ENCODE results near the gene TXNDC11. TPM values are rescaled to one million over a fixed set of nuclear protein-coding genes. Genes with fewer than 3 reads are reported as not detected.

Gene TXNDC11
- total RNA-seq, 1 experiment from 2014 or later, result 49.3 TPM

DNA sequence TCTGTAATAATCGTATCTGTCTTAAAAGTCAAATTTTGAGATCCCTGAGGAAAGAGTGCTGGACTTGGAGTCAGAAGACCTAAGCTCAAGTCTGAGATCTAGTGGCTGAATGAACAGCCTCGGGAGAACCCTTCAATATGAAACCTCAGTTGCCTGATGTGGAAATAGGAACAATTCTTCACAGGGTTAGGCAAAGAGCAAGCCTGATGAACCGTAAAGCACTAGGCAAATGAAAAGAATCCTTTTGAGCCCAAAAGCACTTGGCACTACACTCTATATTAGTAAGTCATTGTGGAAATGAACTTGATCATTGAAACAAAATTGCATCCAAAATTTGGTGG lies 20.2 kb downstream of the TXNDC11 start:
- DNase-seq (ENCODE audit: low spot score), result no peak

DNA sequence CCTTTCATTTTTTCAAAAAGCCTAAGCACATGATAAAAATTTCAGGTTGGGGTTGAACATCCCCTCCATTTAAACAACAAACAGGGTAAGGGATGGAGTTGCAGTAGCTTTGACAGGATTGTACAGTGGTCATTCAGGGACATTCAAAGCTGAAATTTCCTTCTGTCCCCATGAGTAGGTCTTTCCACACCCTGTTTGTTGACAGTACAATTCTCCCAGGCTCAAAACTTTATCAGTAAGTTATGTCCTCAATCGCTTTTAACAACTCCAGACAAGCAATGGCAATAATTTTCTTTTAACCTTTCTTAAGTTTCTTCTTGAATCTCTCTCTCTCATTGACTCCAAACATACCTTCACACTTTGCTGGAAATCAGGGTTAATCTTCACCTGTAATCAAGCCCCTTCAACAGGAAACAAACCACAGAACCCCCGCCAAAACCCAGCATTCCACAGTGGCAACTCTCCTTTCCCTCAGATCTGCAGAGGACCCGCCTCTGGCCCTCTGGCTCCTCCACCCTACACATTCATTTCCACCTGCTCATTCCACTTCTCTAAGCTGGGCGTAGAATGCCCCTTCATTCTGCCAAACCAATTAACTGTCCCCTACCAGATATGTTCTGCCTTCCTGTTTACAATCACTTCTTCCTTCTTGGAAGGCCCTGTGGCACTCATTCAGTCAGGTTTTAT lies 20.7 kb downstream of the TXNDC11 start:
- peak; percentile 26 for DNase-seq (ENCODE audit: low spot score)

DNA sequence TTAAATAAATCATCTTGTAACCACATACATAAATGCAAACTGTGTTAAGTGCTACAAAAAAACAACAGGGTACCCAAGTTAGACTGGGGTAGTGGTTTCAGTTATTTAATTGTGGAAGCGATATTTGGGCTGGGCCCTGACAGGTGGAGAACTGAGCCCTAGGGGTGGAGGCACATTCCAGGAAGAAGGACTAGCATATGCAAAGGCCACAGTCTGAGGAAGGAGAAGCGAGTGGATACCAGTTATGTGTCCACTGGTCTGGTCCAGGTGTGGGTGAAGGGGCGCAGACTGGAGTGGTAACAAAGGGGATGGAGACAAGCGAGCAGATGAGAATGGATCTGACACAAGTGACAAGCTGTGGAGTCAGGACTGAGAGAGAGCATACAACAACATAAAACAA lies 22.9 kb downstream of the TXNDC11 start:
- DNase-seq (ENCODE audit: low spot score), result no peak

DNA sequence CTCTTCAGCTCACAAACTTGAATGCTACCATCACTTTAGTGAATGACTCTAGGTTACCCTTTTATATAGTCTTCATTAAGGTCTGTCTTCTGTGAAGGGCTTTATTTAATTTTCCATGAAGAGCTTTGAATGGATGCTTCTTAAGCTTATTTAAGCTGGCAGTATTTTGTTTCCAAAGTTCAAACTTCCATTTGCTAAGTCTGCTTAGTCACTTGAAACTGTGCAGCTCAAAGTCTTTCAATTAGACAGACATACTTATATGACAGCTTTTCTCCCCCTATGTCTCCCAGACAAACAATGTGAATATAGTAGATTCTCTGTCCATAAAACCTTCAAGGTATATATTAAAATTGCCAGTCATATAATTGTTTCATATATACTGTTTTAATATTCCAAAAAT lies 23.5 kb downstream of the TXNDC11 start:
- DNase-seq (ENCODE audit: low spot score), result no peak

DNA sequence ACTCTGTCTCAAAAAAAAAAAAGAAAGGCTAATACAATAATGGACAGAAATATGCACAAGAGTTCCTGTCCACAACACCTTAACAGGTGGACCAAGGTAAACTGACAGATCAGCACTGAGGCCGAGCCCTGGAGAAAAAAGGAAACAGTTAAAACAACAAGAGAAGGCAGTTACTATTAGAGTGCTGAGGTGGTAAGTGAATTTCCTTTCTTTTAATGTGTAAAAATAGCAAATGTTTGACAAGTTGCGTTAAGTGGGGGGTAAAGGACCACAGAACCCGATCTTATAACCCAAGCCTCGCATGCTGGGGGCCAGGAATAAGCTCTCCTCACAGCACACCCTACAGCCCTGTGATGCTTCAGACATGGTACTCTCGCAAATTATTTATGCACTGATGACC lies 24.8 kb downstream of the TXNDC11 start:
- no peak for DNase-seq (ENCODE audit: low spot score)

DNA sequence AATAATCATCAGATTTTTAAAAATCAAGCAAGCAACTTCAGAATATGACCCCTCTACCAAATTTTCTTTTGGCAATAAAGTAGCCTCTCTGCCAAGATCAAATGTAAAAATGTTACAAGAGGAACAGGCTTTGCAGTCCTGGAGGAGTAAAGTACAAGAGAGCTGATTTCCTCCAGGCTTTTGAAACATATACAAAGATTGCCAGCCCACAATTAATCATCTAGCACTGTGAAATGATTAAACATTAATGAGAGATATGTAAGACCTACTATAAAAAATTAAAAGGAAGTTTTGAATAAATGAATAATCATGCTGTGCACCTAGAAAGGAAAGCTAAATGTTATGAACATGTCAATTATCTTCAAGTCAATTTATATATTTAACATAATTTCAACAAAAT lies 26.3 kb downstream of the TXNDC11 start:
- peak; percentile 10 for DNase-seq (ENCODE audit: low spot score)

DNA sequence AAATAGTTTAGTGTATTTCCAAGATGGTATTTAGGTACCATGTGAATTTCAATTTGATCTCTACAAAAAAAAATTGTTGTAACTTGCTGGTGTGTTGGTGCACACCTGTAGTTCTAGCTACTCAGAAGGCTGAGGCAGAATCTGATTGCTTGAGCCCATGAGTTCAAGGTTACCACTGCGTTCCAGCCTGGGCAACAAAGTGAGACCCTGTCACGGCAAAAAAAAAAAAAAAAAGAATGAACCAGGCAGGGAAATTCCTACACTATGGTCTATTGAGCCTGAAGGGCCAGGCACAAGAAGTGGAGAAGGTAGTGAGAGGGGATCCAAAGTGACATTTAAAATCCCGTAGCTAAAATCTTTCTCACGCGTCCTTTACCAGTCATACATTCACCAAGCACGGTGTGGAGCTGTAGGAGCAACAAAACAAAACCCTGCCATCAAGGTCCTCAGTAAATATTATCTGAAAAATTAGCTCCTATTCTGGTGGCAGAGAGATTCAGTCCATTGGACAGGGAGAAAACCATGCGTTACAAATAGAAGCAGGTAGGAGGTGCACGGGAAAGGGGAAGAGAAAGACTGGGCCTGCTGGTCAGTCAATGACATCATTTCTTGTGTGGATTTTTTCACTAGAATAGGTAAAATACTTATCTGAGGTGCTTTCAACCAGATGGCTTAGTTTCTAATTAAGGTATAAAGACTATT lies 27.3 kb downstream of the TXNDC11 start:
- no peak for DNase-seq (ENCODE audit: low spot score)

DNA sequence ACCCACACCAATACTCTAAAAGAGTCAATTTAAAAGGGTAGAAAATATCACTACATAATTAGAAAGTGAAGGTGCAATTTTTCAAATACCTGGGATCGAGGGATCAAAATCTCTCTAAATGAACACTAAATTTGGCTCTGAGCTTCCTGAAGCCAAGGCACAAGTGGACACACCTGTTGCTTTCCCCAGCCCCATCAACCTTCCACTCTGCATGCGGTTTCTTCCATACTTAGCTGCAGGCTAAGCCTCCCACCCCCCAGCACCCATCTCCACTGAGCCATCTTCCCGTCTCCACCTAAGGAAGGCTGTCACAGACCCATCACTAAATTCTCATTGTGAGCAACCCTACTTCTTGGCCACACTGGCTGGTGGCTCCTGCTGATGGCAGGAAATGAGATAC lies 30.5 kb downstream of the TXNDC11 start:
- no peak for DNase-seq (ENCODE audit: low spot score)

DNA sequence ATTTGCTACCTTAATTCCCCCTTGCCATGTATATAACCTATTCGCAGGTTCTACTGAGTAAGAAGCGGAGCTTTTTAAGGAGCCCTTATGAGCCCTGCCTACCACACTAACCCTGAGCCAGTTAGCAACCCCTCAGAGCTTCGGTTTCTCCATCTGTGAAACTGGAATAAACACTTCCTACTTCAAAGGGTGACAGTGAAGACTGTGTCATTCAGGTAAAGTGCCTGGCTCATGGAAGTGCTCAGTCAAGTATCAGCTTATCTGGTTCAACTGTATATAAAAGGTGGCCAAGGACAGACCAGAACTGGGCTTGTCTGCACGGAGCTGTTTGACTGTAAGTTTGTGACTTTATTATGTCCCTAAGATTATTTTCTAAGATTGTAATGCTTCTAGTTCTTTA lies 31.0 kb downstream of the TXNDC11 start:
- DNase-seq (ENCODE audit: low spot score), result no peak

DNA sequence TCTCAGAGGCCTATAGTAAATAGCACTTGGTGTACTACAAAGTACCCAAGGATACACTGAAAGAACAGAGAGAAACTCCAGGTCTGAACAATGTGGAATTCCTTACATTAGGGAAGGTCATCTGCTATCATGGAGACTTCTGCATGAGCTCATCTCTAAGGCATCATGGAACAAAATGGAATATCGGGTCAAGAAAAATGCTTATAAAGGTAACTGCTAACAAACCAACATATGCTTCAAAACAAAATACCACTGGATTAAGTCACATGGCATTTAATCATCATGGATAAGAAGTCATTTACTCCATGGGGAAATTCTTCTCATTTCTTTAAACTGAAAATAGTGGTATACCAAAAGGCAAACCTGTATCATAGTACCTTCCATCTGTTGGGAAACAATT lies 34.2 kb downstream of the TXNDC11 start:
- no peak for DNase-seq (ENCODE audit: low spot score)

DNA sequence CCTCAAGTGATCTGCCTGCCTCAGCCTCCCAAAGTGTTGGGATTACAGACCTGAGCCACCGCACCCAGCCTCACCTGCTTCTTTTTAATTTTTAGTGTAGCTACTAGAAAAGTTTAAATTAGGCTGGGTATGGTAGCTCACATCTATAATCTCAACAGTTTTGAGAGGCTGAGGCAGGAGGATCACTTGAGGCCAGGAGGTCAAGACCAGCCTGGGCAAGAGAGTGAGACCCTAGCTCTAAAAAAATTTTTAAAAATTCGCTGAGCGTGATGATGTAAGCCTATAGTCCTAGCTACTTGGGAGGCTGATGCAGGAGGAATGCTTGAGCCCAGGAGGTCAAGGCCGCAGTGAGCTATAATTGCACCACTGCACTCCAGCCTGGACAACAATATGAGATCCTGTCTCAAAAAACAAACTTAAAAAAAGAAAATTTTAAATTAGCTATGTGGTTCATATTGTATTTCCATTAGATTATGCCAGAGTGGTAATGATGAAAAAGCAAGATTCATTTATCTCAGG lies 34.9 kb downstream of the TXNDC11 start:
- DNase-seq (ENCODE audit: low spot score), result no peak

DNA sequence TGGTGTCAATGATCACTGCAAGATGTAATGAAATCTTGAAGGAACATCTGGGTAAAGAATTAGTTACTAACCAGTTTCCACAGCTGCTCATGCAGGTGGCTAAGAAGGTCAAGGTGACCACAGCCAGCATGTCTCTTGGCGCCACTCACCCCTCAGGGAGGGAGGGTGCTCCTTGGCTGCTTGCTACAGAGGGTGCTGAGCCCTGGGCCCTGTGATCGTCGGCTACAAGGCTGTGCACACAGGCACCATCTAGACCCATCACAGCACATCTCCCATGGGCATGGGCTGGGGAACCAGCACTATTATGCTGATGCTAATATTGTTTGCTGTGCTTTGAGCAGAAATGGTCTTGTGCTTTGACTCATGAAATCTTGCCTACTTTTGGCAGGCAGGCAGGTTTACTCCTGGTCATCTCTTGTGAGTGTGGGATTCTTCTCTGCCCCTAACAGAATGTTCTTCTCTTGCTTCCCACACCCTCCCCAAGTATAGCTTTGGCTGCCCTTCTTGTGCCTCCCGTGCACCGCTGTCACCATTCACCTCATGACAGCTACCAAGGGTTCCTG lies 36.4 kb downstream of the TXNDC11 start:
- no peak for DNase-seq (ENCODE audit: low spot score)

DNA sequence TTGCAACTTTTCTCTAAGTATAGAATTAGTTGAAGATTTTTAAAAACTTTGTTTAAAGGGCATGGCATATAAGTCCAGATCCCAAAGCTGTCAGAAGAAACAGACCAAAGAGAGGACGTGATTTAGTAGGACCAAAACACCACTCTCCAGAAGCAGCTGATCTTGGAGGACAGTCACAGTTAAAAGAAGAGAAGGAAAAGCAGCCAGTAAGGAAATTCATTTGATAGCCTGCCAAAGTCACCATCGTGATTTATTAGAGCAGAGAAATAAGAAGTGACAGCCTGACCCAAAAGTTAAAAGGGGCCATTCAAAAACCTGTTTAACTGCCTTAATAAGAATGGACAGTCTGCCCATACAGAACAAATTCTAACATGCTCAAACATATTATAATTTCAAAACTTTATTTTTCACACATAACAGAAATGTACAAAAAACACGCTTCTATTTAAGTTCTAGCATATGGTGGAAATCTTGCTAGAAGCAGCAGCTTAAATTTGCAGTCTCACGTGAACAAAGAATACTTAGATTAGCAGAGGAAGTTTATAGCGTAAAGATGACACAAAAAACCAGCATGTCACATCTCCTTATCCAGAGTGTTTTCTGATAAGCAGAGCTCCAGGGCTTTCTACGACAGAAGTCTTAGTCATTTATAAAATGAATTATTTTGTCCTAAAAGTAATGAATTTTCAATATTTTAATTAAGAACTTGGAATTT lies 37.2 kb downstream of the TXNDC11 start:
- no peak for DNase-seq (ENCODE audit: low spot score)

DNA sequence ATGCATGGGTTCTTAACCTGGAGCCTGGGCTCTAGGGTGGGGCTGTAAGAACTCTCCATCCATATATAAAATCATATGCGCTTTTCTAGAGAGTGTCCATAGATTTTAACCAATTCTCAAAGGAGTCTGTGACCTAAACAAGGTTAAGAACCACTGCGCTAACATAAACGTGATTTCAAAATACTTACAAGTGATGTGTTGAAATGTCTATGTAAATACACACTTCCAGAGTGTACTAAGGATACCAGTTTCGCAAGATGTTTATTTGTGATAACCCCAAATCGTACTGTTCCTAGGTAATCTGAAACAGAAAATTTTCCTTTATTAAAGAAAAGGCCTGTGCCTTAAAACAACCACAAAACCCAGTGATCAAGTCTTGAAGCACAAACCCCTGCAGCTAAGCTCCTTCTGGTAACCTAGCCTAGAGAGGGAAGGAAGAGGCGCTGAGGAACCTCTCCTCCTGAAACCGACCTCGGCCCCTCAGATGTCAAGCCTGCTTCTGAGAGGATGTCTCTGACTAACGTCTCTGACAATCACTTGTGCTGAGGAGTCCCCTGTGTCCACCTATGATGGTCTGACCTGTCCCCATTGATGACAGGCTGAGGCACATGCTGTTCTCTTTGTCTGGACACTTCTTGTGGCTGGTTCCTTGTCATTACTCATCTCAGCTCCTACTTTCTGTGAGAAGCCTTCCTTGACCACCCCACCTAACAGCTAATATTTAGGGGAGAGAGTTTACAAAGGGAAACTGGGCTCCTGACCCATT lies 42.2 kb downstream of the TXNDC11 start:
- no peak for DNase-seq (ENCODE audit: low spot score)

DNA sequence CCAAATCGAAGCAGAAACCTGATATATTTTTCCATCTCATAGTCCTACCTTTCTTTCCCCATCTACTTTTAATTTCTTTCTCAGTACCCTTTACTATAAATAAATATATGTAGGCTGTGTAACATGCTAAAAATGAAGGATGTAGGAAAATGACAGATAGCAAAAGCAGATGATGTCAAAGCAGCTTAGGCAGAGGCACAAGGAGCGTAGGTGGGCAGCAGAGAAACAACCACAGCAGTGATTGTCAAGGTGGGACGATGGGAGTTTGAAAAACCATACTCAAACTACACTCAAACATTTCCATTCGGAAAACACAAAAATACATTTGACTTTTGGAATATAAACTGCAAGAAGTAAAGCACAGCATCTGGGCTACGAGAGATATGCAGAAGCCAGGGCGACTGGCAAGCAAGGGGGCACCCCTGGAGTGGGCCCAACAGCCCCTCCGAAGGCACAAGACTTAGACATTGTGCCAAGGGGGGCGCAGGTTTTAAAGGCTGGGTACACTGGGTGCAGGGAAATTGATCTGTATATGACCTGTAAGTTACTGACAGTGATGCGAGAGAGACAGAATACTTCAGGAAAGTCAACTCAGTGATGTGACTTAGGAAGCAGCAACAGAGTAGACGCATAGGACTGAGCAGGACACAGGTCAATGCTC lies 43.3 kb downstream of the TXNDC11 start:
- no peak for DNase-seq (ENCODE audit: low spot score)

DNA sequence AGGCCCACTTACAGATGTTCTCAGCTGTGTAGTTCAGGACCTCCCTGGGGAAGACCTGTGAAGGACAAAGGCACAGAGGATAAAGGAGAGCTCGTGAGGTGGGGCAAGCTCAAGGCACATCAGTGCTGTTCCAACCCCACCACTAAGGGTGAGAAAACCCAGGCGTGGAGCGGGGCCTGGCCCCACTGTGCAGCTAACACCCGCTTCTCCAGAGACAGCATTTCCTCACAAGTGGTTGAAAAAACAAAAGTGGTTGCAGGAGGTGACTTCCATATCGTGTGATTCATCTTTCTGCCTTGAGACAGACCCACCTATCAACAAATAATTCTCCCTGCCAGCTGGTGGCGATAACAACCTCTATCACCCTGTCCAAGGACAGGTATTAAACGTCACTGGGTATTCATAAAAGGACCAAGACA lies 44.4 kb downstream of the TXNDC11 start:
- DNase-seq (ENCODE audit: low spot score), result peak; percentile 42

DNA sequence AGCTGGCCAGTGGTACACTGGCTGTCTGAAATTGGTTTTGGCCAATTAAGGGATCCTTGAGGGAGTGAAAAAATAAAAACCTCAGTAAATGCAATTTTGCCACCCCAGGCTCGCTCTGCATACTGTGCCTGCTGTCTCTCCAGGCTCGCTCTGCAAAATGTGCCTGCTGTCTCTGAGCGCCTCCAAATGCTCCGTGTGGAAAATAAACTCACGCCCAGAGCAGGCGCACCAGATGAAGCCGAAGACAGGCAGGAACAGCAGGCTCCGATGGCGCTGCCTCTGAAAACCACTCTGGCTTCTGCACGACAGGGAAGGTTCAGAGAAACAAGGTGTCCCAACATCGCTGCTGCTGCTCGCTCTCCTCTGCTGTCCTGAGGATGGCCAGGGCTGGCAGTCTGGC lies 45.3 kb downstream of the TXNDC11 start:
- no peak for DNase-seq (ENCODE audit: low spot score)

DNA sequence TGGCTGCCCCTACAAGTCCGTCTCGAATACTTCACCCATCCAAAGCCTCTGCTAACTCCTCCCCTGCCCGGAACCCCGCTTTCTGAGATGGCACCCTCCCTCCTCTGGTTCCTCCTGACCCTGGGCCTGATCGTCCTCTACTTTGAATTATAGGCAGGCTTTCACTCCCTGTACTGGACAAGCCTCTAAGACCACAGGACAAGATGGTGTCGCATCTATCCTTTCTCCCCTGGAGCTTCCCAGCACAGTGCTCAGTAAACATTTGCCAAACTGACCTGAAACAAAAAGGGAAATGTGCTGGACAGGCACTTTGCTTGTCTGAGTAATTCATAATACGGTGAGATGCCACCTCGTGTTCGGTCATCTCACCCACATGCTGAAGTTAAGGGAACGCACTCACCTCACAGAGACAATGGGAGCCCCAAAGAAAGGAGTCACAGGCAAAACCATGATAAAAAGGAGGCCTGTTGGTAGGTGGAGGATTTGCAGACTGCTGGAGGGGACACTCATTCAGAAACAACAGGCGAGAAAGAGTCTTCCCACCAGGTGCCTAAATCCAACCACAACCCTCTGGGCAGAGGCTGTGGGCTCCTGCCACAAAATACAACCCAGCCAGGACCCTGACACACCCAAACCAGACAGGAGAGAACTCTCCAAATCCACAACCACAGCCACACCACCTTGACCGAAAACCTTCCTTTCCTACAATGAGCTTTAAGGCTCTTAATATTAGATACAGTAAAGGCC lies 46.2 kb downstream of the TXNDC11 start:
- DNase-seq (ENCODE audit: low spot score), result no peak

DNA sequence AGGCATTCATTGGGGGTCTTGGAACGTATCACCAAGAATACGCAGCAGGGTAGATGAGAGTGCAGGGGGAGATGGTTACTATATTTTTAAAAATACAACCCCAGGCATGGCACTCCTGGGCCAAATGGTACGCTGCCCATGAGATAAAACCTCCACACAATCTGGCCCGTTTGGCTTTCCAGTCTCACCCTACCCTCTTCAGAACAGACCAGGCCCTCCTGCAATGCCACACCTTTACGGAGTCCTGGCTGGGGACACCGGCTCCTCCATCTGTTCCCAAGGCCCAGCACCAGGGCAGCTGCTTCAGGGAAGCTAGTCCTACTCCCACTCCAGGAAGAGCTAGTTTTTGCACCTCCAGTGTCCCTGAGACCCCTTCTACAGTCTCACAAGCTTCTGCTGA lies 50.0 kb downstream of the TXNDC11 start:
- DNase-seq (ENCODE audit: low spot score), result no peak

DNA sequence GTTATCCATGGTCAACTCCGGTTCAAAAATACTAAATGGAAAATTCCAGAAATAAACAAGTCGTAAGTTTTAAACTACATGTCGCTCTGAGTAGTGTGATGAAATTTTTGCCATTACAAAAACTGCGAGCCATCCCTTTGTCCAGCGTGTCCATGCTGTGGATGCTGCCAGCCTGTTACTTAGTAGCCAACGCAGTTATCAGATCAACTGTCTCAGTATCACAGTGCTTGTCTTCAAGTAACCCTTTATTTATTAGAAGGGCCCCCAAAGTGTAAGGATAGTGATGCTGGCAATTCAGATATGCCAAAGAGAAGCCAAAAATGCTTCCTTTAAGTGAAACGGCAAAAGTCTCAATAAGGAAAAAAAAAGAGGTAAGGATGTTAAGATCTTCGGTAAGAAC lies 50.5 kb downstream of the TXNDC11 start:
- no peak for DNase-seq (ENCODE audit: low spot score)
